MCF 10A (cell line): Measurements from ENCODE around the gene ADGRG2. TPM values are rescaled to one million over a fixed set of nuclear protein-coding genes. Genes with fewer than 3 reads are reported as not detected.

ENCODE experiments used
- BruUV-seq: library from RNA; stranded (reverse); fragments of 400-500 nt; replicated peaks from 2 replicates; lab custom pipeline; 2021; lab: Mats Ljungman, UMichigan
- CTCF ChIA-PET: fragments of 300-600 bp; sonication (Branson Sonifier 250); formaldehyde crosslinking; extraction: SDS; loops from one replicate; lab custom pipeline; 2021; ENCODE audit warnings: antibody characterized with exemption, inconsistent platforms; lab: Yijun Ruan, JAX
- POLR2A ChIA-PET: fragments of 300-600, 350-650 bp; sonication (Branson Sonifier 250); formaldehyde crosslinking; extraction: SDS; loops from one replicate; lab custom pipeline; 2020; ENCODE audit warnings: antibody characterized with exemption, inconsistent platforms; lab: Yijun Ruan, JAX
- DNase-seq: peaks from one replicate; pipeline ENCODE4 v3.0.0-alpha.2; 2018; ENCODE audit not compliant: unreplicated experiment
- H3K27ac Mint-ChIP-seq: one replicate; pipeline ENCODE4 v1.8.0; 2022; ENCODE audit warnings: mild to moderate bottlenecking, low read depth, mixed read lengths; ENCODE audit not compliant: unreplicated experiment
- H3K27me3 Mint-ChIP-seq: one replicate; pipeline ENCODE4 v1.8.0; 2022; ENCODE audit warnings: mixed read lengths; ENCODE audit not compliant: insufficient read depth, unreplicated experiment
- H3K36me3 Mint-ChIP-seq: one replicate; pipeline ENCODE4 v1.8.0; 2022; ENCODE audit warnings: mild to moderate bottlenecking, moderate library complexity, mixed read lengths; ENCODE audit not compliant: insufficient read depth, unreplicated experiment
- H3K4me1 Mint-ChIP-seq: one replicate; pipeline ENCODE4 v1.8.0; 2022; ENCODE audit warnings: mixed read lengths; ENCODE audit not compliant: insufficient read depth, unreplicated experiment
- H3K4me3 Mint-ChIP-seq: one replicate; pipeline ENCODE4 v1.8.0; 2022; ENCODE audit warnings: mild to moderate bottlenecking, moderate library complexity, mixed read lengths; ENCODE audit not compliant: unreplicated experiment
- H3K9me3 Mint-ChIP-seq: one replicate; pipeline ENCODE4 v1.8.0; 2022; ENCODE audit warnings: mixed read lengths; ENCODE audit not compliant: unreplicated experiment
- intact Hi-C: fragments of 100-400 bp; cut with micrococcal nuclease; formaldehyde crosslinking; loops from 2 replicates; pipeline ENCODE4 v1.14.1; 2022
- total RNA-seq: library from RNA; stranded (reverse); gene quantifications from 2 replicates; pipeline ENCODE4 v1.2.3, GENCODE V29; 2022
- TF ChIP-seq, protein P1 (sequence below): fragments of 200-600 bp; IDR thresholded peaks from one replicate; pipeline ENCODE4 v1.8.0; 2022; ENCODE audit warnings: antibody characterized with exemption, mild to moderate bottlenecking; ENCODE audit not compliant: unreplicated experiment

ADGRG2 gene
- total RNA-seq, 1 experiment from 2014 or later: 6.4 TPM

DNA sequence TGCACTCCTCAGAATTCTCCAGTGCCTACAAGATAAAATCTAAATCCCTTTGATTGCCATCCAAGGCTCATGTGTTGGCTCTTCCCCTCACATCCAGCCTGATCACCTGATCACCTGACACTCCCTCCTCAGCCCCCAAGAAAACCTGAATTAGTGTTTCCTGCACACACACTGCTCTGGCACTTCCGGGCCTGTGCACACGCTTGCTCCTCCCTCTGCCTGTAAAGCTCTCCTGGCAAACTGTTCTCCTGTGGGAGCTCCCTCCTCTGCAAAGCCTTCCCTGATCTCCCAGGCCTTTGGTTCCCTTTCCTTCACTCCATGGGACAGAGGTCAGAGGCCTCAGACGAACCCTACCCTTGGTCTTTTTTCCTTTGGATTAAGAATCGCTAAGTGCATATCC is 158.2 kb downstream of the ADGRG2 start:
- TF ChIP-seq, protein P1, sequence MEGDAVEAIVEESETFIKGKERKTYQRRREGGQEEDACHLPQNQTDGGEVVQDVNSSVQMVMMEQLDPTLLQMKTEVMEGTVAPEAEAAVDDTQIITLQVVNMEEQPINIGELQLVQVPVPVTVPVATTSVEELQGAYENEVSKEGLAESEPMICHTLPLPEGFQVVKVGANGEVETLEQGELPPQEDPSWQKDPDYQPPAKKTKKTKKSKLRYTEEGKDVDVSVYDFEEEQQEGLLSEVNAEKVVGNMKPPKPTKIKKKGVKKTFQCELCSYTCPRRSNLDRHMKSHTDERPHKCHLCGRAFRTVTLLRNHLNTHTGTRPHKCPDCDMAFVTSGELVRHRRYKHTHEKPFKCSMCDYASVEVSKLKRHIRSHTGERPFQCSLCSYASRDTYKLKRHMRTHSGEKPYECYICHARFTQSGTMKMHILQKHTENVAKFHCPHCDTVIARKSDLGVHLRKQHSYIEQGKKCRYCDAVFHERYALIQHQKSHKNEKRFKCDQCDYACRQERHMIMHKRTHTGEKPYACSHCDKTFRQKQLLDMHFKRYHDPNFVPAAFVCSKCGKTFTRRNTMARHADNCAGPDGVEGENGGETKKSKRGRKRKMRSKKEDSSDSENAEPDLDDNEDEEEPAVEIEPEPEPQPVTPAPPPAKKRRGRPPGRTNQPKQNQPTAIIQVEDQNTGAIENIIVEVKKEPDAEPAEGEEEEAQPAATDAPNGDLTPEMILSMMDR: no peak
- no peak for DNase-seq
- no peak overlapping the region for H3K27ac Mint-ChIP-seq
- peaks cover 9% of the 10 kb centered on the region for H3K9me3 Mint-ChIP-seq
- BruUV-seq: no TSS peak
- no peaks in the 10 kb centered on the region for H3K36me3 Mint-ChIP-seq
- ChIA-PET POLR2A (no interaction called here), CTCF (interaction anchor here (0.6 to 1.4 kb wide), 2 partner anchors 31 to 33 kb away, joined by 3 read pairs; no protein-coding TSS in a partner anchor)
- no peaks in the 10 kb centered on the region for H3K4me1 Mint-ChIP-seq
- intact Hi-C loops: no loop called here
- no peak overlapping the region for H3K4me3 Mint-ChIP-seq
- no peaks in the 10 kb centered on the region for H3K27me3 Mint-ChIP-seq

DNA sequence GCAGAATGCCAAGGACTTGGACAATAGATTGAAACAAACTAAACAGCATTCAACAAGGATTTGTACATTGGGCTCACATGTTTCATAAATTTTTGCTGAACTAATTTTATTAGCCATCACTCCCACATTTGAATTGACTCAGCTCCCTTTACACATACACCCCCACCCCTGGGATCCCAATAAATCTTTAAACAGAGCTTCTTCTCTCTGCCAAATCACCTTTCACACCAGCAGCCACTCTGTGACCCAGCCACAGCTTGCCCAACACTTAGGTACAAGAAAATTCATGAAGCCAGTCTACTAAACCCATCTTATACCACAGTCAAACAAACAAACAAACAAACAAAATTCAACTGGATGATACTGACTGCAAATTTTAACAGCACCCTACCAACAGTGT is 159.9 kb downstream of the ADGRG2 start:
- no peaks in the 10 kb centered on the region for H3K36me3 Mint-ChIP-seq
- BruUV-seq: no TSS peak
- intact Hi-C loops: no loop called here
- TF ChIP-seq, protein P1: no peak
- no peaks in the 10 kb centered on the region for H3K4me1 Mint-ChIP-seq
- H3K27ac Mint-ChIP-seq: no peak overlapping the region
- no peak overlapping the region for H3K4me3 Mint-ChIP-seq
- no peaks in the 10 kb centered on the region for H3K27me3 Mint-ChIP-seq
- peaks cover 9% of the 10 kb centered on the region for H3K9me3 Mint-ChIP-seq
- no peak for DNase-seq
- CTCF ChIA-PET: no interaction called here
- POLR2A ChIA-PET: no interaction called here

DNA sequence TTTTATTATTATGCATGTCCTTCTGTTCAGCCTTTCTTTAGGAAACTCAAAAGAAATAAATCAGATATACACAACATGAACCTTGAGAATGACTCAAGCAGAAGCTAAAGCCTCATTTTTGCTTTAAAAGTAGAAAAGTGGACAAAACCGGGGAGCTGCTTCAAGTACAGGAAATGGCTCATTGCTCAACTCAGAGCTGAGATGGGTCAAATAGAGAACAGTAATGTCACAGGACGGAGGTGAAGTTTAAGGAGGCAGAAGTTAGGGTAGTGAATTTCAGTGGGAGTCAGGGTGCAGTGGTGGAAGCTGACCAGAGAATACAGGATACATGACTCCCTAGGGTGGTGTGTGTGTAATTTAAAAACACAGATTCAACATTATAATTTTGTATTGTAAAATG is 160.6 kb downstream of the ADGRG2 start:
- no peaks in the 10 kb centered on the region for H3K36me3 Mint-ChIP-seq
- CTCF ChIA-PET: interaction anchor here (0.7 kb wide), 1 partner anchor 8 kb away, joined by 3 read pairs; no protein-coding TSS in a partner anchor
- POLR2A ChIA-PET: no interaction called here
- no peak overlapping the region for H3K4me3 Mint-ChIP-seq
- peaks cover 3% of the 10 kb centered on the region for H3K9me3 Mint-ChIP-seq
- no peak for DNase-seq
- BruUV-seq: no TSS peak
- intact Hi-C loops: no loop called here
- H3K4me1 Mint-ChIP-seq: no peaks in the 10 kb centered on the region
- H3K27ac Mint-ChIP-seq: no peak overlapping the region
- TF ChIP-seq, protein P1: no peak
- no peaks in the 10 kb centered on the region for H3K27me3 Mint-ChIP-seq

DNA sequence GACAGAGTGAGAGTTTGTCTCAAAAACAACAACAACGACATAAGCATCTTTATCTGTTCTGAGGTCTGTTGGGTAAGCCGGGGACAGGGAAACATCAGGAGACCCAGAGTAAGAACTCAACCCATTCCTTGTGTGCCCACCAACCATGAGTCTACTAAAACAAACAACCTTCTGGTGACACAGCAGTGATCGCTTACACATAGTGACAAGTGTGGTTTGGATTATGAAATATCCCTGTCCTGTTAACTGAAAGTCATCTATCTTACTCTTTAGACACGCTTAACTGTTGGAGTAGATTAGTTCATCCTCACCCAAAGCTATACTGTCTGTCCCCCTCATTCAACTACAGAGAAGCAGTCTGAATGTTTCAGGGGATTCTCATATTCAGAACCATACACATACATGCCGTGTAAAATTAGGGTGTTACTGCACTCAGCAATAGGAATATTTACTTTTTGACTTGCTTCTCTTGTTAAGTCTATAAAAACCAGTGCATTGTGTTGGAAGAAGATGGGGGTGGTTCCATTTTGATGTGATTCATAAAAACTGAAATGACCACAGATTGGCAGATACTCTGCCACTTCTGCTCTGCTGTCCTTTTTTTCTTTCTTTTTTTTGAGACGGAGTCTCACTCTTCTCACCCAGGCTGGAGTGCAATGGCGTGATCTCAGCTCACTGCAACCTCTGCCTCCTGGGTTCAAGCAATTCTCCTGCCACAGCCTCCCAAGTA is 165.8 kb downstream of the ADGRG2 start:
- Mint-ChIP-seq H3K4me1 (no peaks in the 10 kb centered on the region), H3K36me3 (peaks cover 8% of the 10 kb centered on the region), H3K27ac (no peak overlapping the region), H3K27me3 (no peaks in the 10 kb centered on the region), H3K9me3 (no peaks in the 10 kb centered on the region), H3K4me3 (no peak overlapping the region)
- TF ChIP-seq, protein P1: no peak
- intact Hi-C loops: no loop called here
- BruUV-seq: no TSS peak
- no peak for DNase-seq
- POLR2A ChIA-PET: no interaction called here
- CTCF ChIA-PET: interaction anchor here (1.1 kb wide), 1 partner anchor 546 kb away, joined by 3 read pairs; no protein-coding TSS in a partner anchor
